Measurements from ENCODE around the gene TCERG1L. TPM values are rescaled to one million over a fixed set of nuclear protein-coding genes. Genes with fewer than 3 reads are reported as not detected.
"Not testable (repeated sequence)": the region's sequence is repeated elsewhere in the genome, so short reads cannot be mapped to it uniquely, and the experiment has no call there.

TCERG1L gene
- total RNA-seq, 2 donors from 2014 or later: not detected

DNA sequence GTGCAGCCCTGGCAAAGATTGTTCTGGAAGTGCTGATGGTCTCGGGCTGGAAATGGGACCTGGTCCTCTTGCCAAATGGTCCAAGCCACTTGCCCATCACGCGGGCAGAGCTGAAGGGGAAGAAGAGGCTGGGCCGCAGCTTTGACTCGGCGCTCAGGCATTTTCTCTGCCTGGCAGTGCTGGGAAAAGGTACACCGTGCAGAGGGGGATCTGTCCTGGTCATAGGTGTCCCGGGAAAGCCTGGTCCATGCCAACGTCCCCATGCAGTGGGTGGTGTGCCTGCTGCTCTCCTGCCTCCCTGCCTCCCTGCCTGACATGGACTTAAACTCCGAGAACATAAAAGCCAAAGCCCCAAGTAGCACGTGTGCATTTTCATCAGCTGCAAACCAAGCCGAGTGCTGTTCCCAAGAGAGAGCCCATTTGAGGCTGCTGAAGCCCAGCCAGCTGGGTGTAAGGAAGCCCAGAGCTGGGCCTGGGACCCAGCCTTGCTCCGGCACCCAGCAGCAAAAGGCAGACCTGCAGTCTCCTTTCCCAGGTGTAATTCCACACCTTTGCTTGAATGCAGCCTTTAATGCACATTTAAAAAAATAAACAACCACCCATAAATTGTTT lies 72.7 kb downstream of the TCERG1L start:
- intact Hi-C loops (cut with DNase I, micrococcal nuclease): no loop called here
- DNase-seq (no peak), ATAC-seq (no peak)

DNA sequence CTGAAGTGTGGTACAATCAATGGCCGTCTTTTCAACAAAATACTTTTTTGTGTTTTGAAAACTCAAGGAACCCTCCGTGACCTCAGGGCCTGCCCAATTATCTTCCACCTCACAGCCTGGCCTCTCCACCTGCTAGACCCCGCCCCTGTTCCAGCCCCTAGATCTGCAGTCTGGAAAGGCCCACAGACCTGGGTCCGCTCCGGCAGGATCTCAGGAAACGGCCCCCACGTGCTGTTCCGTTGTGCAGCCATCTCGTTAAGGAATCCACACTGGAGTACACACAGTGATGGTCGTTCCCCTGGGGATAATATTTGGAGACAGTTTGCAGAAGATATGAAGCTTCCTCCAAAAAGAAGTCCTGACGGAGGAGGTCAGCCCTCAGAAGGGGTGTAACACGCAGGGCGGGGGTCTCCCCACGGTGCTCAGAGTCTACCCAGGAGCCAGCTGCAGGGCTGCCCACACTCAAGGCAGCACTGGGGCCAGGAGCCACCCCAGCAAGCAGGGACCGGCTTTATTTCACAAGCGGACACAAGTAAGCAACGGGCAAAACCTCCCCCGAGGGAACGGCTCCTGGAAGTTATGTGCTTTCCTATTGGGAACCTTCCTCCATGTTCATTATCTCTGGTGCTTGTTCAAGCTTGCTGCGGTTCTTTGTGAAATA lies 73.4 kb downstream of the TCERG1L start:
- ATAC-seq (no peak), DNase-seq (no peak)
- intact Hi-C loops (cut with DNase I, micrococcal nuclease): no loop called here

DNA sequence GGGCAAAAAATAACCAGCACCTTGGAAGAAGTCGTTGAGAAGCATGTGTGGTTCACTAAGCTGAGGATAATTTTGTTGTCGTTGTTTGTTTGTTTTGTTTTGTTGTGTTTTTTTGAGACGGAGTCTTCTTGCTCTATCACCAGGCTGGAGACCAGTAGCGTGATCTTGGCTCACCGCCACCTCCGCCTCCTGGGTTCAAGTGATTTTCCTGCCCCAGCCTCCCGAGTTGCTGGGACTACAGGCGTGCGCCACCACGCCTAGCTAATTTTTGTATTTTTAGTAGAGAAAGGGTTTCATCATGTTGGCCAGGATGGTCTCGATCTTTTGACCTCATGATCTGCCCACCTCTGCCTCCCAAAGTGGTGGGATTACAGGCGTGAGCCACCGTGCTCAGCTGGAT lies 76.9 kb downstream of the TCERG1L start:
- ATAC-seq: not testable (repeated sequence)

DNA sequence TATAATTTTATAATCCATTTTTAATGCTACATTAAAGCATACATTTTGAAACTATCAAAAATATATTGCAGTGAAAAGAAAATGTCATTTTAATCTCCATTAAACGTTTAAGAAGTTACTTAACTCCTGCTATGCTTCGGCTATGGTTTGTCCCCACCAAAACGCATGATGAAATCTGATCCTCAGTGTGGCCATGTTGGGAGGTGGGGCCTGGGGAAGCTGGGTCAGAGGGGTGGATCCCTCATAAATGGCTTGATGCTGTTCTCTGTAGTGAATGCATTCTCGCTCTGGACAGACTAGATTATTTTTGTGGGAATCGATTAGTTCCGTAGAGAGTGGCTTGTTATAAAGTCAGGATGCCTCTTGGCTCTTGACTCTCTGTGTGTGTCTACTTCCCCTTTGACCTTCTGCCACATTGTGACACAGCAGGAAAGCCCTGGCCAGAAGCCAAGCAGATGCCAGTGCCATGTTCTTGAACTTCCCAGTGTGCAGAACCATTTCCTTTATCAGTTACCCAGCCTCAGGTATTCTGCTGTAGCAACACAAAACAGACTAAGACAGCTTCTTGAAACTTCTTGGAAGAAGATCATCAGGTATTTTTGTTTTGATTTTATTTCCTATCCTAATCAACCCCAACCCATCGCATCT lies 77.8 kb downstream of the TCERG1L start:
- intact Hi-C loops (cut with DNase I, micrococcal nuclease): no loop called here
- DNase-seq (no peak), ATAC-seq (no peak)

More for the DNA sequence above, 76.9 kb downstream of the TCERG1L start:
- intact Hi-C loops (cut with DNase I, micrococcal nuclease); DNase-seq: not testable (repeated sequence)

DNA sequence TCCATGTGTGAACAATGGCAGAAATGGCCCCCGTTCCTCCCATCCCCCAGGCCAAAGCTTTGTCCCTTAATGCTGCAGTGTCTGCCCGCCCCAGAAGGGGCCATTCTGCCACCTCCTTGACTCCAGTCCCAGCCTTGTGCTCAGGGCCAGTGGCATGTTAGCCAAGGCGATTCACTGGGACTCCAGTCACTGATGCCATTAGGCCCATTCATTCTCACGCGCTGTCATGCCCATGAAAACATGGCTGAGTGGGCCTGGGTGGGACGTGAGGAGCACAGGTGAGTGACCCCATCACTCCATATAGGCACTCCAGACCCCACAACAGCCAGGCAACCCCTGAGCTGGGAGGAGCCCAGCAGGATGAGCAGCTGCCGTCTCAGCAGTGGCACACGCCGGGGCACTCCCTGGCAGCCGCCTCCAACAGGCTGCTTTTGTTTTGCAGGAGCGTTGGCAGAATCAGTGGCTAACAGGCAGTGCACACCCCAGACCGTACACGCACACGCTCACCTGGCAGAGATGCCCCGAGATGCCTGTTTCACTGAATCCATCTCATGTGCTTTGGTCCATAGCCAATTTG lies 79.5 kb downstream of the TCERG1L start:
- DNase-seq (no peak), ATAC-seq (no peak)
- intact Hi-C loops (cut with DNase I, micrococcal nuclease): no loop called here

DNA sequence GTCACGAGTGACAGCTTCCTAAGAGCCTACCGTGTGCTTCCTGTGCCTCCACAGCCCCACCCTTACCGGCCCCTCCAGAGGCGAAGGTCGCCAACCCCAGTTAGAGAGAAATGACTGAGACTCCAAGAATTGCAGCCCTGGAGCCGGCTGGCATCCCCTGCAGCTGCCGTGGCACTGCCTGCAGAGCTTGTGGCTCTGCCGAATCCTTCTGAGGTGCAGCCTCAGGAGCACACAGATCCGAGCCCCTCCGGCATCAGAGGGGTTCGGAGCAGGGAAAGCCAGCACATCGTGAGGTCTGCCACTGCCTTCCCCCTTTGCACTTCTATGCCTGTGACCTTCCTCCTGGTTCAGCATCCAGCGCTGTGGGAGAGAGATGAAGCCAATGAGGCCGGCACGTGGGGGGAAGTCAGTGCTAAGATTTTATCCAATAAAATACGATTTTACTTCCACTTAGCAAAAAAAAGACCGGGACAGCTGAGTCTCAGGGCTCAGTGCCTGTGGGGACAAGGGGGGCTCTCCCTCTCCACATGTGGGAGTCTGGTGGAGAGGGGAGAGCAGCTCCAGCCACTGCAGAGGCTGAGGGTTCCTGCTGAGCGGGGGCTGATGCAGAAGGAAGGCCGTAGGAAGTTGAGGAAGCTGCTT lies 80.1 kb downstream of the TCERG1L start:
- no peak for ATAC-seq
- intact Hi-C loops (cut with DNase I, micrococcal nuclease): no loop called here

DNA sequence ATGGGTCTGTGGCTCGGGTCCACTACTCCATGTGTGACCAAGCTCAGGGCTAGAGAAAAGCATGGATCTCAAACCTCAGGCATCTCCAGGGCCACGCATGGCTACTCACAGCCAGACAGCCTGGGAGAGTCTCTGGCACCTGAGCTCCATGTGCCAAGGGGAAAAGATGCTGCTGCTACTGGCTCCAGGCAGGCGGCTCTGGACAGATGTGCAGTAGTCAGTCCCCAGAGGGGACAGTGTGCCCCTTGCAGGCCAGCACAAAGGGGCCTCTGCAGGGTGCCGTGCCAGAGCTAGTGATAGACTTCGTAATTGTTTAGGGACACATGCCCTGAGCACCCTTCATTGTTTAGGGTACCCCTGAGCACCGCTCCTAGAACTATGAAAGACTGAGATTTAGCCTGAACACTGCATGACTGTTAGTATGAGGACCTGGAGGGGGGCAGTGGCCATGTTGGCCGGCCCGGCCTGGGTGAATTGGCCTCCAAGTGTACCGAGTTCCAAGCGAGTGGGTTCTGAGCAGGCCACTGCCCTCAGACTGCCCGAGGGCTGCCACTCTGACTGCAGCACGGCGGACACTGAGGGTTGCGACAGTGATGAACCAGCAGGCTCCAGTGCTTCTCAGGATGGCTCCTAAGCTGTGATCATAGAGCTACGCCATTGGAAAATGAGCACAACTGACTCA lies 80.7 kb downstream of the TCERG1L start:
- ATAC-seq (no peak), DNase-seq (no peak)
- intact Hi-C loops (cut with DNase I, micrococcal nuclease): no loop called here

More for the DNA sequence above, 80.1 kb downstream of the TCERG1L start:
- no peak for DNase-seq

DNA sequence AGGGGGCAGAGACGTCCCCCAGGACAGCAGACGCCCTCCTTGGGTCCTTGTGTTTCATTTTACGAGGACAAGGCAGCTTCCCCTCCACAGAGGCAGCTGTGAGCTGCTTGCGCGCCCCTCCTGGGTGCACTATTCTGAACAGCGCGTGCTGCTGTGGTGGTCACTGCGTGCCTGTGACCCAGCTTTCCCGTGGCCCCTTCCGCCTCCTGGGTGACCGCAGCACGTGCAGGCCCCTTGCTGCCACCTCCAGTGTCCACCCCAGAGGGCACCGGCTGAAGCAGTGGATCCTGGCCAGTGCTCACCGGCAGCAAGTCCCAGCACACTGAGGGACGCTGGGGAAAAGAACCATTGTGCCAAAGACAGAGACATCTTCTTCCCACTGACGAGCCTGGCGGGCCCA lies 81.4 kb downstream of the TCERG1L start:
- DNase-seq (no peak), ATAC-seq (no peak)
- intact Hi-C loops (cut with DNase I, micrococcal nuclease): no loop called here

DNA sequence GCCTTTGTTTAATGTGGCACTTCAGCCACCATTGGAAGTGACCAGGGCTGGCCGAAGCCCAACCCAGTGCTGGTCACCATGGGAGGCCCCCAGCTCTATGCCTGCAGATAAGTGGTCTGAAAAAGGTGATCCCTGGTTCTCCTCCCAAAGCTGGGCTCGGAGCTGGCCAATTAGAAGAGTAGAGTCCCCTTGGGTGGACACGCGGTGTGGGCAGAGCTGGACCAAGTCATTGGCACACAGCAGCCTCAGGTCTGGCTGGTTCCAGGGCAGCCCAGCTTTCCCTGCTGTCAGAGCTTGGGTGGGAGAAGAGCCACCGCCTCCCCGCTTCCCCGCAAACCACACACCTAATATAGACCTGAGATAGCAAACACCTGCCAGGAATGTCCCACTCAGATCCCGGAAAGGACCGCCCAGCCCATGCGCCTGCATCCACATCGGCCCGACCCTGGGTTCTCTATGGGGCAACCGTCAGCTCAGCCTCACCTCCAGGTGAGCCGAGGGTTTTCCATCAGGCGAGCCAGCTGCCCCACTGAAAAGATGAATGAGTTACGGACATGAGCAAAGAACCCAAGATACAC lies 84.3 kb downstream of the TCERG1L start:
- intact Hi-C loops (cut with DNase I, micrococcal nuclease): no loop called here
- no peak for DNase-seq

DNA sequence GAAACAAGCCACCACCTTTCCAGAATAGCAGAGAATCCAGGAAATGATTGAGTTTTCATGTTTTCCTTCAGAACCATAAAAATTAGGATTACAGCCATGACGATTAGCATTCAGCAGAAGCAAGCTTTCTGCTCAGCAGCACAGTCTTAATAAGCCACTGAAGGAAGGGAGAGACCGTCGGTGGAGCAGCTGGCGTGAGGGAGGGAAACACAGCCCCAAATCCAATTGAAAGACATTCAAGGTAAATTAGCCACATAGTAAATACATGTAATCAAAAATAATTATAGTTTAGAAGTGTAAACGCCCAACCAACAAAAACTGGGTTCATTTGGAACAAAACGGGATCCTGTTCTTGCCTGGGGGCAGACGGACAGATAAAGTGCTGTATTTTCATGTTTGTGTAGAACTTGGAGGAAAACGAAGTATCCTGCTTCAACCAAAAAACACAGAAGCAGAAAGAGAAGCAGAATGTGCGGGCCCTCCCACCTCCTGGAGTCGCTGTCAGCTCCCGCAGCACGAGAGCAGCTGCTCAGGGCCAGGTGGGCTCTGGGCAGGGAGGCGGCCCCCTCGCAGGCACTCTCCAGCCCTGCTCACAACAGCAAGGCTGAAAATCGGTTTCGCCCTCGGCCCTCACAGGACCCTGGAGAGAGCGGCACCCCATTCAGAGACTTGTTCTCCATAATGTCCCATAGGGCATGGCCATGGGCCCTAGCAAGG lies 84.9 kb downstream of the TCERG1L start:
- ATAC-seq (no peak), DNase-seq (no peak)
- intact Hi-C loops (cut with DNase I, micrococcal nuclease): no loop called here

More for the DNA sequence above, 84.3 kb downstream of the TCERG1L start:
- no peak for ATAC-seq

DNA sequence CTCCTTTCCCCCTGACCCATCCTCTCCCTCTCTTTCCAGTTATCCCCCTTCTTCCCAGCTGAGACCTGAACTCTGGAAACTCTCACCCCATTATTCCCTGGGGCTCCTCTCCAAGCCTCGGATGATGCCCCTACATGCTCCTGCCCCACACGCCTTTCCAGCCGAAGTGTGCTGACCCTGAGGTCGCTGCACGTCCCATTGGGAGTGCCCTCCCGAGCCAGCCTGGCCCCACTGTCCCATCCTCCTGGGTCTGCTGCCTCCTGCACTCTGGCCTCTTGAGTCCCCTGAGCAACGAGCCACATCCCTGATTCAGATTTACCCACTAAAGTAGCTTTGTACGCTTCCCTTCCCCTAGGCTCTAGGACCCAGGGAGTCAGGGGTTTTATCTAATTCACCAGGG lies 87.4 kb downstream of the TCERG1L start:
- intact Hi-C loops (cut with DNase I, micrococcal nuclease): no loop called here
- ATAC-seq (no peak), DNase-seq (no peak)

DNA sequence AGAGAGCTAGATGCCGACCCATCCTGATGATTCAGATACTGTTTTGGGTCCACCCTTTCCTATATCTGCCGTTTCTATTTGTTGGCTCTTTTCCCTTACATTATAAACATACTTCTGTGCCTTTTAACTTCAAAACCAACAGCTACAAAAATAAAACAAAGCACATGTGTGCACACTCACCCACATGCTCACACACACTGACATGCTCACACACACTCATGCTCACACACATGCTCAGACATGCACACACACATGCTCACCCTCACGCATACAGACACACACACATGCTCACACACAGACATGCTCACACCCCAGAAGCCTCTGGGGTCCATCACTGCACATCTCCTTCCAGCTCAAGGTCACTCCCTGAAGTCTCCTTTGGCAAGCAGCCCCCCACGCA lies 88.1 kb downstream of the TCERG1L start:
- DNase-seq (no peak), ATAC-seq (no peak)
- intact Hi-C loops (cut with DNase I, micrococcal nuclease): no loop called here

DNA sequence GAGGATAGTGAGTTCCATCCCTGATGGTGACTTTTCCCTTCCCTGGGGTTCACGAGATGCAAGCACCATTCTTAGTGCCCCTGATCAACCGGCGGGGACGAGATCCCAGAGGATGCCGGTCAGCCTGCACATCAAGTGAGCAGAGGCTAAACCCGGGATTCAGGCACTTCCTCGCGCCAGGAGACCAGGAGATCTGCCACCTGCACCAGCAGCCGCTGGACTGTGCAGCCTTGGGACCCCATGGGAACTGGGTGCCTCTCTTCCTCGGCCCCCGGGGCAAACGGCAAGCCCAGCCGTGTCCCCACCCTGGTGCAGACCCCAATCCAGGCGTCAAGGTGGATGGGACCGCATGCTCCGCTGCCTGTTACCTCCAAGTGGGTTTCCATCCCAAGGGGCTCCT lies 88.5 kb downstream of the TCERG1L start:
- DNase-seq (no peak), ATAC-seq (no peak)
- intact Hi-C loops (cut with DNase I, micrococcal nuclease): no loop called here

DNA sequence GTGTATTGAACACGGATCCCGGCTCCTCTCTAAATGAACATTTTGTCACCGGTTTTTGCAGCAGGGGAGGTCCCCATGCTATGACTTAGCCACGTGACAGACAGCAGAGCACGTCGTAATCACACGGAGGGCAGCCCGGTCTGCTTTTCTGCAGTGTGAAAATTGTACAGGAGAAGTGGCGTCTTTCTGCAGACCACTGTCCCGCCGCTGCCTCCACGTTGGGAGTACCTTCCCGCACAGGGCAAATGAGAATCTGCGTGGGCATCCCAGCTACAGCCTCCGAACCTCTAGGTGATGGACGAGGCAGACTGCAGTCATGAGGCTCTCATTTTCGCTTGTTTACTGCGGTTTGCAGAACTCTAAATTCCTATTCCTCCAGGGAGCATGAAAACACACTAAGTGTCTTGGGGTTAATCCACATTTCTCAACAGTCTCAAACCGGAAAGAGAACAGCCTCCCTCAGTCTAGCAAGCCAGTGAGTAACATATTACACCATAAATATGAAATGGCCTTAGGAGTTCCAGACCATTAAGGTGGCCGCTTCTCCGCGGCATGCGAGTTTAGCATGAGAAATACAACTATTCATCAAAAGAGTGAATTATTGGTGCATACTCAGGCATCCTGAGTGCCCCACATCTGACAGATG lies 89.8 kb downstream of the TCERG1L start:
- intact Hi-C loops (cut with DNase I, micrococcal nuclease): no loop called here
- ATAC-seq: no peak
- no peak for DNase-seq

DNA sequence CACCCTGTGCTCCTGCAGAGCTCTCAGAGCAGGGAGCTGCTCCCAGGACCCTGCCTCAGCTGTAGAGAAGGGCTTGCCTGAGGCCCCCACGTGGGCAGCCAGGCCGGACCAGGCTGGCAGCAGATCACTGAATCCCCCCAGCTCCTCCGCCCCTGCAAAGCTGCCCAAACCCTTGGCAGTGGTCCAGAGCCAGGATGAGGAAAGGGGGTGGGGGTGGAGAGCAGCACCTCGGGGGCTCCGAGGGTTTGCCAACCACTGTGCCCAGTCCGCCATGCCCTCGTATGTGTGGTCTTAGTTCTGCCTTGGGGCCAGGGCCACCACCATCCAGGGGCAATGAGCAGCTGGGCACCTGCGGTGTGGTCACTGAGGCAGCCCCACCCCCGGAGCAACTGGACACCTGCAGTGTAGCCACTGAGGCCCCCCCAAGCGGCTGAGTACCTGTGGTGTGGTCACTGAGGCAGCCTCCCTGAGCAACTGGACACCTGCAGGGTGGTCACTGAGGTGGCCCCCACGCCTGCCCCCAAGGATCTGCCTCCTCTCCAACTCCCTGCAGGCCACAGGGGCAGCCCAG lies 90.8 kb downstream of the TCERG1L start:
- DNase-seq (no peak), ATAC-seq (no peak)
- intact Hi-C loops (cut with DNase I, micrococcal nuclease): no loop called here

DNA sequence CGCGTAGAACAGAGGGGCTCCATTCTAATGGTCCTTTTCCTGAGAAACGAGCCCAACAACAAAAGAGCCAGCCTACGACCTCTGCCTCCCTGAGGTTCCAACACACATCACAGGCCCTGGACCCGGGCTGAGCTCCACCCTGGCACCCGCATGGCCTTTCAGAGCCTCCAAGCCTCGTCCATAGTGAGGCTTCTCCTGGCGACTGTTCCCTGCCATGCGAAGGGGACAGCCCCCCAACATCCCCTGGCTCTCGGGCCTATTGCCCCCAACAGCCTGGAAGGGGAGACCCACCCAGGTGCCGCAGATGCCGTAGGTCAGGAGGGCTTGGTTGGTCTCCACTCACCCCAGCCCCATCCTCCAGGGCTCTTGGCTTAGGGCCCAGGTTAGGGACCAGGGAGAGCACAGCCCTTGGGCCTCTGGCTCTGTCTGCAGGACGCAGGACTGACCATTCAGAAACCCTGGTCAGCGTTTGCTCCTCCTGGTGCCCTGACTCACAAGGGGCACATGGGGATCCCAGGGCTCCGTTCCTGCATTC lies 91.5 kb downstream of the TCERG1L start:
- intact Hi-C loops (cut with DNase I, micrococcal nuclease): no loop called here
- DNase-seq: no peak
- no peak for ATAC-seq

DNA sequence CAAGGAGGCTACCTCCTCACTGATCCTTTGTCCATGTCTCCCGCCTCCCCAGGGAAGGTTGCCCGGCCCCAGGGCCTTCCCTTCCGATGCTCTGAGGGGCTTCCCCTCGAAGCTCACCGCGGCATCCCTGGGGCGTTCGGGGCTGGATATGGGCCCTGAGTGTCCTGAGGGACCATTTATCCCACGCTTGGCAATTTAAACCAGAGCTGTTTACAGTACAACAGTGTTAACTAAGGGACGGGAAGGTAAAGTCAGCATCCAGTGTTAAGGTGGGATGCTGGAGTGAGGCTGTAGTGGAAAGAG lies 92.0 kb downstream of the TCERG1L start:
- DNase-seq: no peak
- no peak for ATAC-seq
- intact Hi-C loops (cut with DNase I, micrococcal nuclease): no loop called here

Data from left colon (tissue), 2 donors.